Ovary (tissue), 9 donors: ENCODE results near the gene TMEM151B. TPM values are rescaled to one million over a fixed set of nuclear protein-coding genes. Genes with fewer than 3 reads are reported as not detected.
"Not testable (repeated sequence)": the region's sequence is repeated elsewhere in the genome, so short reads cannot be mapped to it uniquely, and the experiment has no call there.

Source experiments
- DNase-seq, 5 donors: peaks; one replicate each; pipeline ENCODE4 v3.0.0-alpha.2; 2019 to 2020
- H3K27ac ChIP-seq, 2 donors: fragments of 200-600 bp; one replicate each; pipeline versions ENCODE4 v1.5.1 to v1.8.0; 2019 to 2022
- H3K27me3 ChIP-seq: fragments of 200-600 bp; one replicate; pipeline ENCODE4 v1.8.0; 2022
- H3K36me3 ChIP-seq: fragments of 200-600 bp; sonication (generic); one replicate; pipeline ENCODE4 v1.5.1; 2019
- H3K4me1 ChIP-seq: one replicate; pipeline ENCODE4 v1.8.1; 2013; ENCODE audit warnings: mild to moderate bottlenecking, moderate library complexity; ENCODE audit not compliant: insufficient read depth
- H3K4me3 ChIP-seq: fragments of 200-600 bp; sonication (generic); one replicate; pipeline ENCODE4 v1.5.1; 2017
- H3K9me3 ChIP-seq, 2 donors: fragments of 200-600 bp in 1 of 2; sonication (generic) in 1 of 2; one replicate each; pipeline versions ENCODE4 v1.5.1 to v1.8.1; 2013 to 2019; ENCODE audit warnings: mild to moderate bottlenecking in 1 of 2, moderate library complexity in 1 of 2
- EP300 ChIP-seq: sonication (generic); formaldehyde crosslinking; IDR thresholded peaks from one replicate; pipeline ENCODE4 v1.6.1; 2017; ENCODE audit warnings: antibody characterized with exemption
- POLR2A ChIP-seq: fragments of 450-650 bp; IDR thresholded peaks from one replicate; pipeline ENCODE4 v1.6.1; 2017; ENCODE audit warnings: antibody characterized with exemption, mild to moderate bottlenecking, moderate library complexity
- WGBS, 3 donors: extraction: QIAGEN DNeasy Blood & Tissue Kit in 1 of 3; methylation state at CpG; one replicate each; pipeline versions ENCODE4 v1.1.5 to v1.1.7; 2013 to 2017; 5-methylcytosine and 5-hydroxymethylcytosine counted together
- intact Hi-C, 4 donors: fragments of 100-400 bp; cut with DNase I; formaldehyde crosslinking; loops; one replicate each; pipeline versions ENCODE4 v1.11.0 to v1.15.1; 2022 to 2023
- polyA plus RNA-seq, 2 donors: library from polyadenylated mRNA; stranded (reverse); fragments of 200-250 nt in 1 of 2; fragments of 350-450 nt in 1 of 2; fragmentation: Illumina TruSeq in 1 of 2; extraction: RNeasy Lipid Tissue Mini Kit (QIAGEN cat#74804) in 1 of 2; gene quantifications; one replicate each; pipeline ENCODE4 v1.2.3, GENCODE V29; 2013 to 2014
- total RNA-seq, 7 donors: library from RNA; depleted of rRNA in 2 of 7; stranded (reverse); fragments of >200 nt in 2 of 7; fragmentation: NEBNext Ultra II Directional in 3 of 7; extraction: Animal tissue kit (Norgen Biotek cat#: 25700) in 3 of 7; gene quantifications; one replicate each; pipeline versions ENCODE4 v1.1.0 to v1.2.4, GENCODE V29; 2016 to 2023
- TF ChIP-seq, protein P1 (sequence below), 3 donors: fragments of 450-650 bp in 2 of 3; fragments of 200-600 bp in 1 of 3; IDR thresholded peaks; one replicate each; pipeline versions ENCODE4 v1.5.1 to v1.8.0; 2016 to 2022; ENCODE audit warnings: antibody characterized with exemption in 3 of 3, mild to moderate bottlenecking in 1 of 3
- donor health status: DM: no; HTN: no; CAD: no; lungs with moderate emphysema.
- donor health status: DM: no; HTN: no; CAD: no.
- donor health status: Bipolar disorder and iron deficiency.
- donor health status: DM: yes; HTN: yes; CAD: no.
- donor health status: DM: no; HTN: no; CAD: no.
- donor health status: DM: yes; HTN: yes; CAD: no.

TMEM151B gene
- total and polyA plus RNA-seq, 9 donors = under 0.01 to 0.12 (median 0.05) TPM; not detected in 4

DNA sequence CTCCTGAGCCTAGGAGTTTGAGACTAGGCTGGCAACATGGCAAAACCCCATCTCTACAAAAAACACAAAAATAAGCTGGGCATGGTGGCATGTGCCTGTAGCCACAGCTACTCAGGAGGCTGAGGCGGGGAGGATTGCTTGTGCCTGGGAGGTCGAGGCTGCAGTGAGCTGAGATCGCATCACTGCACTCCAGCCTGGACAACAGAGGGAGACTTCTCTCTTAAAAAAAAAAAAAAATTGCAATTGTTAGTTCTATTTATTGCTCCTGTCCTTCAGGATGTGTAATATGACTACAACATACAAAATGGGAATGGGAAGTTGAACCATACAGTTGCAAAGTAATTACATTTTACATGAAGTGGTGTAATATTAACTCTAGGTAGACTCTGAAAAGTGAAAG is 51.0 kb downstream of the TMEM151B start:
- WGBS, 3 donors = 86 to 92% (median 89%) methylated on average over 3 of the region's 3 CpGs
- no peaks in the 10 kb centered on the region for H3K9me3 ChIP-seq
- no peaks in the 10 kb centered on the region for H3K36me3 ChIP-seq
- H3K4me3 ChIP-seq = no peak overlapping the region
- DNase-seq = no peak
- no peak for TF ChIP-seq EP300
- TF ChIP-seq, protein P1, sequence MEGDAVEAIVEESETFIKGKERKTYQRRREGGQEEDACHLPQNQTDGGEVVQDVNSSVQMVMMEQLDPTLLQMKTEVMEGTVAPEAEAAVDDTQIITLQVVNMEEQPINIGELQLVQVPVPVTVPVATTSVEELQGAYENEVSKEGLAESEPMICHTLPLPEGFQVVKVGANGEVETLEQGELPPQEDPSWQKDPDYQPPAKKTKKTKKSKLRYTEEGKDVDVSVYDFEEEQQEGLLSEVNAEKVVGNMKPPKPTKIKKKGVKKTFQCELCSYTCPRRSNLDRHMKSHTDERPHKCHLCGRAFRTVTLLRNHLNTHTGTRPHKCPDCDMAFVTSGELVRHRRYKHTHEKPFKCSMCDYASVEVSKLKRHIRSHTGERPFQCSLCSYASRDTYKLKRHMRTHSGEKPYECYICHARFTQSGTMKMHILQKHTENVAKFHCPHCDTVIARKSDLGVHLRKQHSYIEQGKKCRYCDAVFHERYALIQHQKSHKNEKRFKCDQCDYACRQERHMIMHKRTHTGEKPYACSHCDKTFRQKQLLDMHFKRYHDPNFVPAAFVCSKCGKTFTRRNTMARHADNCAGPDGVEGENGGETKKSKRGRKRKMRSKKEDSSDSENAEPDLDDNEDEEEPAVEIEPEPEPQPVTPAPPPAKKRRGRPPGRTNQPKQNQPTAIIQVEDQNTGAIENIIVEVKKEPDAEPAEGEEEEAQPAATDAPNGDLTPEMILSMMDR (IDR thresholded peaks at IDR 0.05) = no peak
- no peak for TF ChIP-seq POLR2A
- intact Hi-C loops = no loop called here
- no peaks in the 10 kb centered on the region for H3K4me1 ChIP-seq
- no peaks in the 10 kb centered on the region for H3K27me3 ChIP-seq
- H3K27ac ChIP-seq = no peak overlapping the region

DNA sequence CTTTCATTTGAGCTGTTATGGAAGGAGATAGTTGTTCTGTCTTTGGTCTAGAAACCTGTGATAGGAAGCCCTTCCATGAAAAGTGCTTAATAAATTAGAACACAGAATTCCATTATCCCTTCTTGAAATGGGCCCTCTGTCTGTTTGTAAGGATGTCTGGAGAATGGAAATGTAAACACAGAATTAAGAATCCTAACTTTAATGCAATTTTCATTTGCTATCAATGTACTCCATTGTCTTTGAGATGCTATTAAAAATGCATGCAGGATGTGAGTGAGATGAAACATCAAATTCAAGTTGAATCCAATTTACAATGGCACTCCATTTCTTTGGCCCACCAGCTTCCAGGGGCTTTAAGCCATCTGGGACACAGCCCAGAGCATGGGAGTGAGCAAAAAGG is 56.8 kb downstream of the TMEM151B start:
- Histone ChIP-seq H3K27me3 (no peaks in the 10 kb centered on the region), H3K4me3 (no peak overlapping the region), H3K27ac (no peak overlapping the region), H3K36me3 (no peaks in the 10 kb centered on the region), H3K9me3 (no peaks in the 10 kb centered on the region), H3K4me1 (no peaks in the 10 kb centered on the region)
- TF ChIP-seq EP300 = no peak
- TF ChIP-seq POLR2A = no peak
- TF ChIP-seq, protein P1 (IDR thresholded peaks at IDR 0.05) = no peak
- no peak for DNase-seq
- intact Hi-C loops = no loop called here

DNA sequence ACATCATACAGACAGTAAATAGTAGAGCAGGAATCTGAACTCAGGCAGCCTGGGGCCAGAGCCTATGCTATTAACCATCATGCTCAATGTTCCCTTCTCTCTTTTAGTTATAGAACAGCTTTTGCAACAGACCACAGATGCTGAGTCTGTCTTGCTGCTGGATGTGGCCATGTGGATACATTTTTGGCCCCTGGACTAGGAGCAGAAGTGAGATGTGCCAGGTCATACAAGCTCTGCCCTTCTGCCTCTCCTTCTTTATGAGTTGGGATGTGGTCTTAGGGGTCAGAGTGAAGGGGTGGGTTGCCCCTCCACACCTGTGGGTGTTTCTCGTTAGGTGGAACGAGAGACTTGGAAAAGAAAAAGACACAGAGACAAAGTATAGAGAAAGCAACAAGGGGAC is 57.5 kb downstream of the TMEM151B start:
- TF ChIP-seq, protein P1 (IDR thresholded peaks at IDR 0.05) = no peak
- TF ChIP-seq POLR2A = no peak
- no peak for DNase-seq
- no peaks in the 10 kb centered on the region for H3K27me3 ChIP-seq
- 58 to 67% (median 63%) methylated on average over 2 of the region's 2 CpGs for WGBS, 3 donors
- intact Hi-C loops = no loop called here
- H3K27ac ChIP-seq = no peak overlapping the region
- no peak overlapping the region for H3K4me3 ChIP-seq
- no peaks in the 10 kb centered on the region for H3K9me3 ChIP-seq
- no peaks in the 10 kb centered on the region for H3K36me3 ChIP-seq
- no peaks in the 10 kb centered on the region for H3K4me1 ChIP-seq

DNA sequence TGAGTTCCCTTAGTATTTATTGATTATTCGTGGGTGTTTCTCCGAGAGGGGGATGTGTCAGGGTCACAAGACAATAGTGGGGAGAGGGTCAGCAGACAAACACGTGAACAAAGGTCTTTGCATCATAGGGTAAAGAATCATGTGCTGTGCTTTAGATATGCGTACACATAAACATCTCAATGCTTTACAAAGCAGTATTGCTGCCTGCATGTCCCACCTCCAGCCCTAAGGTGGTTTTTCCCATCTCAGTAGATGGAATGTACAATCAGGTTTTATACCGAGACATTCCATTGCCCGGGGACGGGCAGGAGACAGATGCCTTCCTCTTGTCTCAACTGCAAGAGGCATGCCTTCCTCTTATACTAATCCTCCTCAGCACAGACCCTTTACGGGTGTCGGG is 58.0 kb downstream of the TMEM151B start:
- DNase-seq, H3K4me1 ChIP-seq, H3K27me3 ChIP-seq, H3K27ac ChIP-seq, H3K36me3 ChIP-seq, H3K4me3 ChIP-seq, H3K9me3 ChIP-seq, intact Hi-C loops: not testable (repeated sequence)
- WGBS, 3 donors = 24 to 35% (median 26%) methylated on average over 7 of the region's 9 CpGs

DNA sequence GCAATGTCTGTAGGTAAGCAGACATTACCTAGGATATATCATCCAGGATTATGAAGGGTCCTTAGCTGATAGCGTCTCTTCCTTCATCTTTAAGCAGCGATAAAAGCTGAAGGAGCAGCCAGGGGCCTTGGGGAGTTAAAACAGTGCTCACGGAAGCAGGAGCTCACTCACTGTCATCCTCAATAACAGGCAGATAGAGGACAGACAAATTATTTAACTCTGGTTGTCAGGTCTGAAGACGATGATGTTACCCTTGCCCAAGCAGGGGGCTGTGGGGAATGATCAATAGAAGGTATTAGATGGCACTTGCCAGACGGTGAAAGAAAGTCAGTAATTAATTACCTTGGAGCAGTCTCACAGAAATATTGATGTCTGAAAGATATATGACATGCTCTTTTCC is 59.6 kb downstream of the TMEM151B start:
- TF ChIP-seq EP300 (no peak), POLR2A (no peak)
- TF ChIP-seq, protein P1 (IDR thresholded peaks at IDR 0.05) = no peak
- intact Hi-C loops = loop anchor here in 2 of 4 donors (10.0 kb wide), 3 partner anchors 155 to 235 kb away; no protein-coding TSS in a partner anchor
- Histone ChIP-seq H3K4me3 (no peak overlapping the region), H3K27ac (no peak overlapping the region), H3K9me3 (no peaks in the 10 kb centered on the region), H3K4me1 (no peaks in the 10 kb centered on the region), H3K27me3 (no peaks in the 10 kb centered on the region), H3K36me3 (no peaks in the 10 kb centered on the region)
- WGBS, 3 donors = 60 to 62% (median 61%) methylated on average over 5 of the region's 5 CpGs
- DNase-seq = no peak
